ENCODE data around the gene LMAN2.
"Not testable (repeated sequence)": the region's sequence is repeated elsewhere in the genome, so short reads cannot be mapped to it uniquely, and the experiment has no call there.

LMAN2 gene

DNA sequence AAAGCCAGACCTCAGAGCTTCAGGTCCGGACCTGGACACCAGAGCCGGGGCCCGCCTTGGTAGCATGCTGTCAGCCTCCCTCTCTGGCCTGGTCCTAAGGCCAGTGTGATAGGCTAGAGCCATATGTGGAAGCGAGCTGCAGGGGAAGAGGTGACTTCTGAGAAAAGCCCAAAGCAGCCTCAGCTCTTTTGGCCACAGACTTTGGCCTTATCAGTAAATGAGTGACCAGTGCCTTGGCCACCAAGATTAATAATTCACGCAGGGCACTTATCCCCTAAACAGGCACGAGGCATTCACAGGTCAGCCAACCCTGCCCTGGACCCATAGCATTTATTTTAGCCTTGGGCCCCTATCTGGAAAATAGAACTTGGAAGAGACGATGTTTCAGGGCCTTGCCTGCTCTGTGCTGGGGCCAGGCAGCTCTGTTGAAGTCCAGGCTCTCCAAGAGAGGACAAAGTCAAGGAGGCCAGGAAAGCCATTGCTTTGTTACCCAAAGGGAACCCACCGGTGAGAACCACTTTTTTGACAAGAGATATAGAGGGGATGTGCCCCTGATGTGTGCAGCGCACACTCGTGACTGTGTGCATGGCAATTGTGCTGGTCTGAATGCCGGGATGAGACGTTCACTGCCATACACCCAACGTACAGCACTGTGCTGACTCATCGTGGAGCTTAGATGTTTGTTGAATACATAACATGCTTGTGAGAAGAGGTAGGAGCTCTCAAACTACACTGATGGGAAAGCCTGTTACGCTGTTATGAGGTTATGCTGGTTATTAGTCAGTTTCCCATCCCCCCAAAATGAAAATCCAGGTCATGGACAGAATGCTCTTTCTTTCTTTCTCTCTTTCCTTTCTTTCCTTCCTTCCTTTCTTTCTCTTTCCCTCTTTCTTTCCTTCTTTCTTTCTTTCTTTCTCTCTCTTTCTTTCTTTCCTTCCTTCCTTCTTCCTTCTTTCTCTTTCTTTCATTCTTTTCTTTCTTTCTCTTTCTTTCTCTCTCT, 27.7 kb upstream of the LMAN2 start:
- FAIRE-seq = no peak

DNA sequence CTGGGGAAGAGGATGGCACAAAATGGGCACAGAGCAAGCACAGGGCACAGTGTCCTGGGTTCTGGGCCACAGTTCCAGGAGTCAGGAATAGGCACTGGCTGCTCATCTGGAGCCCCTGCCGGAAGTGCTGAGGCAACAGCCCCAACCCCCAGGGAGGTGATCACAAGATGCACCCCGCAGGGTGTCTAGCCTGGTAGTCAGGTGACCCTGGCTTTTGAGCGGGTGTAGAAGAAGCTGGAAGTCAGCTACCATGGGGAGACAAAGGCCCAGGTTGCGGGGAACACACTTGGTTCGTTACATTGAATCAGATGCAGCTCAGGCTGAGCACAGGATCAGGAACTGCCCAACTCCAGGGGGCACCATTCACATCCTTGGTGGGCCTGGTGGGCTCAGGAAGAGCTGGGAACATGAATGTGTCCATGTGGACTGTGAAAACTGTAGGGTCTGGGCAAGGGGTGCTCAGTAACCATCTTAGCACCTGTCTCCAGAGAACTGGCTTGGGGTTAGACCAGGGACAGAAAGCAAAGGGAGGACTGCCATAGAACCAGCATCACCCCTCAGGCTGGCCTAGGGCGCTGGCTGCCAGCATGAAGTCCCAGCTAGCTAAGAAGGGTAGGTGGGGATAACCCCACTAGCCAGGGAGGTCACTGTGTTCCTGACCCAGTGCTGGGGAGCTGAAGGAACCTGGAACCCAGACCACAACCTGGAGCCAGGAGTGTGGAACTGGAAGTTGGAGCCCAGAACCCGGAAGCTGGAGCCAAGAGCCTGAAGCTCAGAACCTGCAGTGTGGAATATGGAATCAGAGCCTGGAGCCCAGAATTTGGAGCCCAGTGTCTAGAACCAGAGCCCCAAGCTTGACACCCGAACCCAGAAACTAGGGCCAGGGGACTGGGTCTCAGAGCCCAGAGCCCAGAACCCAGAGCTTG, 26.6 kb upstream of the LMAN2 start:
- no peak for FAIRE-seq

DNA sequence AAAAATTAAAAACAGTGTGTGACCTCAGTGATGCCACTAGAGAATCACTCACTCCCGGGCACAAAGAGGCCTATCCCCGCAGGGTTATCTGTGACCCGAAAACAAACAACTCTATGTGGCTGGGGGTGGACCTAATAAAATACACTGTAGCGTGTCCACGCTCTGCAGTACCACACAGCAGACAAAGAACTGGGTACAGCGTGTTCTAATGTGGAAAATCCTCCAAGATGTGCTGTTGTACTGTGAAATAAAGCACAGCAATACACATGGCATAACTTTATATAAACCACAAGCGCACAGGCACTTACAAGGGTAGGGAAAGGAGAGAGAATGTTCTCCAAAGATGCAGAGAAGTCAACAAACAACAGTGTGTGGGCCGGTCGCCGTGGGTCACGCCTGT, 24.6 kb upstream of the LMAN2 start:
- no peak for FAIRE-seq

DNA sequence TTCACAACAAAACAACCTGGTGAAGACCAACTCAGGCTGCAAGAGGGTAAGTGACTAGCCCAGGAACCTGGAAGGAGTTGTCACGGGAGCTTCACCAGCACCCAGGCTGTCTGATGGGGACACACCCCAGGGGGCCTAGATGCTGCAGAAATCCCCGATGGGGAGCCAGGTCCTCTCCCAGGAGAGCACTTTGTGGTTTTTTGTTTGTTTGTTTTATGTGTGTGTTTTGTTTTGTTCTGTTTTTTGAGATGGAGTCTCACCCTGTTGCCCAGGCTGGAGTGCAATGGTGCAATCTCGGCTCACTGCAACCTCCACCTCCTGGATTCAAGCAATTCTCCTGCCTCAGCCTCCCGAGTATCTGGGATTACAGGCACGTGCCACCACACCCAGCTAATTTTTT, 24.0 kb upstream of the LMAN2 start:
- not testable (repeated sequence) for FAIRE-seq

DNA sequence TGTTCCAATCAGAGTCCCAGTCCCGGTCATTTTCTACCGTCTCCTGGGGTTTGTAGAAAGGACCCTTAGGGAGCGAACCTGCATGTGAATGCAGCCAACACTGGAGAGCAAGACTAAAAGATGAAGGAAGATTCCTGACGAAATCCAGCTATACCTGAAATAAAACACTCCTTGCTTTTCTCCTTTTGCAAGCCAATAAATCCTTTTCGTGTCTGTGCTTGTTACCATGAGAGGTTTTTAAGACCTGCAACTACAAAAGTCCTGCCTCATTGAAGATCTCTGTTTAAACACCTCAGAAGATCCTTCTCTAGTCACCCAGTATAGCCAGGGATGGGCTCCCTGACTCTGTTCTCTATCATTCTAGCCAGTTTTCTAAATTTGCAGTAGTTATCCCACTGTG, 22.7 kb upstream of the LMAN2 start:
- no peak for FAIRE-seq

DNA sequence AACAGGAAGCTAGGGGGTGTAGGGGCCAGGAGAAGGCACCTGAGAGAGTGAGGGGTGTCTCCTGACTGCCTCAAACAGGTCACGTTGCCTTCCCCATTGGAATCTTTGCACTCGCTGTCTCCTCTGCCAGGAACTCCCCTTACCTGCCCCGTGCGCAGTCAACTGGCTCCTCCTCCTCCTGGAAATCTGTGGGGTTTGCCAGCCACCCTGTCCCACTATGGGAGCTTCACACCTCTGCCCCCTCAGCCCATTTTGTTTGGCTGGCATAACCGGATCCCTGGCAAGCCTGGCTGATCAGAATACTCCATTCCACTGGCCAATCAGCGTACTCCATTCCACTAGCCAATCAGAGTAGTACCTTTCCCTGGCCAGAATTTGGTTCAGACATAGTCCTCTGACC, 22.3 kb upstream of the LMAN2 start:
- FAIRE-seq = no peak

DNA sequence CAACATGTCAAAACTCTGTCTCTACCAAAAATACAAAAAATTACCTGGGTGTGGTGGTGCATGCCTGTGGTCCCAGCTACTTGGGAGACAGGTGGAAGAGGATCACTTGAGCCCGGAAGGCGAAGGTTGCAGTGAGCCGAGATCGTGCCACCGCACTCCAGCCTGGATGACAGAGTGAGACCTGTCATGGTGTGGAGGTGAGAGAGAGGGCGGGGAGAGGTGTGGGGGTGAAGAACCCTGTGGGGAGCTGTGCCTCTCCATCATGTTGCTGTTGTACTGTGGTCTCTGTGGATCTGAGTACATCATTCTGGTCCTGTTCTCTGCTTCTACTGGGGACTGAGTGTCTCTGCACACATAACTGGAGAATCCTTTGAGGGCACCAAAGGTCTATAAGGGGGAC, 21.4 kb upstream of the LMAN2 start:
- no peak for FAIRE-seq

DNA sequence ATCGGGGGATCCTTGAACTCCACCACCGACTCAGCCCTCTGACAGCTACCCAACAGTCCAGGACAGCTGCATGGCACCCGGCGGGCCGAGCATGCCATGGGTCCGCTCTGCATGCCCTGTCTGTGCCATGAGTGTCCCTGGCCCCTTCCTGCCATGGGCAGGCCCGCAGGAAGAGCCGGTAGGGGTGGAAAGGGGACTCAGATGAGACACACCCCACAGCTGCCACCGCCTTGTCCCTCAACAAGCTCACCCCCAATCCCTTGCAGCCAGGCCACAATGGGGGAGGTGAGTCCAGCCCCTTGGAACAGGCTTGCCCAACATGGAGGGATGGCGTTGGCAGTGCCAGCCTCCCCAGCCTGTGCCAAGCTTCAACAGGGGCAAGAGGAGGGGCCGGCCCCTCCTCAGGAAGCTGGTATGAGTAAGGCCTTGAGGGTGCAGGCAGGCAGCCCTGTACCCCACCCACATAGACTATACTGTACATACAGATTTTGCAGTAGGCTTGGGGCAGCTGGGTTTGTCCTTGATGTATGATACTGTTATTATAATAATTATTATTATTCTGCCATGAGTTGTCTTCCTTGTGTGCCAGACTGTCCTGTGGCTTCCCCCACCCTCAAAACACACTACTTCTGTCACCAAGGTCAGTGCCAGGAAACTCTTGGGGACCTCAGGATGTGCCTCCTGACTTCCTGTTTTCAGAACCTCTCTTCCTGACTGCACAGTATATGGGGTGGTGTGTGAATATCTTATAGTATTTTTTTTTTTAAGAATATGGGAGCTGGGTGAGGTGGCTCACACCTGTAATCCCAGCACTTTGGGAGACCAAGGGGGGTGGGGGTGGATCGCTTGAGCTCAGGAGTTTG, 20.8 kb upstream of the LMAN2 start:
- no peak for FAIRE-seq

DNA sequence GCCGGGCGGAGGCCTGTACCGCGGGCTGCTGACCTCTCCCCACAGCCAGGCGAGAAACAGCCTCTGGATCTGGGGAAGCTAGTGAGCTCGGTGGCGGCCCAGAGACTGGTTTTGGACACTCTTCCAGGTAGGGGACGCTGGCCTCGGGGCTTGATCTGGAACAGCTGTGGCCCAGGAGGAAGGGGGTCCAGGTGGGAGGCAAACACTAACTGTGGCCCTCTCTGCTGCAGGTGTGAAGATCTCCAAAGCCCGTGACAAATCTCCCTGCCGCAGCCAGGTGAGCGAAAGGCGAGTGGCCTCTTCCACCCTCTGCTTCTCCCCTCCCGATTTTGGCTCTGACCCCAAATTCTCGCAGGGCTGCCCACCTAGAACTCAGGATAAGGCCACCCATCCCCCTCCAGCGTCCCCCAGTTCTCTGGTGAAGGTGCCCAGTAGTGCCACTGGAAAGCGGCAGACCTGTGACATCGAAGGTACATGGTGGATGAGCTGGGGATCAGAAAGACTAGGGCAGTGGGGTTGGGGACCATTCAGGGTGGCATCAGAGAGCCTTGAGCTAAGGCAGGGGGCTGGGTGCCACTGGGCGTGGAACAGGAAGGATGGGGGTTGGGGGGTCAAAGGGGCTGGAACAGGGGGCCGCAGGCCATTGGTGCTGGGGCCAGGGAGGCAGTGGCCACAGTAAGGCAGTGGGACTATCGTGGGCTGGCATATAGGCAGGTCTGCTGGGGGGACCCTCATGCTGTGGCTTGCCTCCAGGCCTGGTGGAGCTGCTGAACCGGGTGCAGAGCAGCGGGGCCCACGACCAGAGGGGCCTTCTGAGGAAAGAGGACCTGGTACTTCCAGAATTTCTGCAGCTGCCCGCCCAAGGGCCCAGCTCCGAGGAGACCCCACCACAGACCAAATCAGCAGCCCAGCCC, 19.9 kb upstream of the LMAN2 start:
- FAIRE-seq = no peak

DNA sequence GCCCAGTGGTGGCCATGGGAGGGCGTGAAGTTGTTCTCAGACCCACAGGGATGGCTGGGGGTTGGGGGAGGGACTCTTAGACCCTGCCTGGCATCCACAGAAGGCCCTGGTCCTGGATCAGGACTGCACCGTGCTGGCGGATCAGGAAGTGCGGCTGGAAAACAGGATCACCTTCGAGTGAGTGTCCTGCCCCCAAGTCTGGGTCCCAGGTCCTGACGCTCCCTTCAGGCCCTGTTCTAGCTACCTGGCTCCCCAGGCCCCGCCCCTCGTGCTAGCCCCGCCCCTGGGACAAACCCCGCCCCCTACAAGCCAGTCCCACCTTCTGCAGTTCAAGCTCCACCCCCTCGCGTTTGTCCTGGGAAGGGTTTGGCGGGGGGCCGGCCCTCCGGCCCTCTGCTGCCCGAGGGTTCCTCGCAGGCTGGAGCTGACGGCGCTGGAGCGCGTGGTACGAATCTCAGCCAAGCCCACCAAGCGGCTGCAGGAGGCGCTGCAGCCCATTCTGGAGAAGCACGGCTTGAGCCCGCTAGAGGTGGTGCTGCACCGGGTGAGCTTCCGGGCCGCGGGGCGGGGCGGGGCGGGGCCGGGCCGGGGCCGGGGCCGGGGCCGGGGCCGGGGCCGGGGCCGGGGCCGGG, 19.1 kb upstream of the LMAN2 start:
- no peak for FAIRE-seq

DNA sequence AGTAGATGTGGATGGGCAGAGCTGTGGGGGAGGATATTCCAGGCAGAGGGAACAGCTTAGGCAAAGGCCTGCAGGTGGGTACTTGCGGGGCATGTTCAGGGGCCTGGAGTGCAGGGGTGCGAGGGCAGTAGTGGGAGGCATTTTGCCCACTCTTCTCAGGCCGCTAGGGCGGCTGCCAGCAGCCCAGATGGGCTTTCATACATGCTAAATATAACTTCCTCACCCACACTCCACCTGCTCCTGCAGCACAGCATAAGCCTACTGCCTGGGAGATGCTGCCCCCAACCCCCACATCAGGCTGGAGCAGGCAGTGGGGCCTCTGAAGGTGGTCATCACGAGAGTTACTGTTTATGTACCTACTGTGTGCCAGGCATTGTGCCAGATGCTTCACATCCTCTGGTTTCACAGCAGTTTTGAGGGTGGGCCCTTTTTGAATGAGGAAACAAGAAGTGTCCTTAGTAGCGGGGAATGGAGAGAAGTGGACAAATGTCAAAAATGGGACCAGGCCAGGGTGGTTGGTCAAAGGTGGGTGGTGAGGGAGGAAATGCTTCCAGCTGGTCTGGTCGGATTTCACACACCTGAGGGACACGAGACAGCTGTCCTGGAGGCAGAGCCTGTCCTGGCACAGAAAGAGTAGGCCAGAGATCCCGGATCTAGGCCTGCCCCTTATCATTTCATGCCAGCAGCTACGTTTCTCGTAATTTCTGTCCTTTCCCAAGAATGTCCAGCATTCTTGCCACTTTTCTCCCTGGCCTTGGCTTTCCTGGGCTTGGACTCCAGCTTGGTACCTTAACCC, 18.4 kb upstream of the LMAN2 start:
- FAIRE-seq = no peak

DNA sequence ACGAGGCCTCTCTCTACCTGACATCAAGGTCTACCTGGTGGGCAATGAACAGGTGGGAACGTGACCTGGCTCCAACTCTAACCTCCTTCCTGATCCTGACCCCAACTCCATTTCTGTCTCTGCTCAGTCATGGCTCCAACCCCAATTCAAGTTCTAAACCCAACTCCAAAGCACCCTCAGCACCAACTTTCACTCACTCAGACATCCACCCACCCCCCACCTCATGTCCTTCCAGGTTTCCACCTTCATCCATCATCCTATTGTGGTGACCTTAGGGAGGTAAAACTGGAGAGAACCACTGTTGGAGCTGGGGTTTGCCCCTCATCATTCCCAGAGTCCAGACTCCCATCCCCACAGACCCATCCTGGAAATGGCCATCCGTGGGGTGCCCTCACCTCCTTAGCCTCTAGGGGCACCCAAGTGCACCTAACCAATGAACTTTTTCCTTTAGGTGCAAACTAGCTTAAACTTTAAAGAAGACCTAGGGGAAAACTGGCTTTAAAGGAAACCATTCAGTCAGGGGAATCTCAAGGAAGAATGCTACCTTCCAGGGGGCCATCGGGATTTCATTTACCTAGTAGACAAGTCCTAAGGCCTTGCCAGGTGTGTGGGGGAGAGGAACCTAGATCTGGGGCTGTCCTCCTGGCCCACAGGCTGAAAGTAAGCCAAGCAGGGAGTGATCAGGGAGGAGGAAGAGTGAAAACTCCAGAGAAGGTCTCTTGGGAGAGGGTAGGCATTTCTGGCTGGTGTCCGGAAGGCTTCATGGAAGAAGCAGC, 17.6 kb upstream of the LMAN2 start:
- FAIRE-seq = no peak

DNA sequence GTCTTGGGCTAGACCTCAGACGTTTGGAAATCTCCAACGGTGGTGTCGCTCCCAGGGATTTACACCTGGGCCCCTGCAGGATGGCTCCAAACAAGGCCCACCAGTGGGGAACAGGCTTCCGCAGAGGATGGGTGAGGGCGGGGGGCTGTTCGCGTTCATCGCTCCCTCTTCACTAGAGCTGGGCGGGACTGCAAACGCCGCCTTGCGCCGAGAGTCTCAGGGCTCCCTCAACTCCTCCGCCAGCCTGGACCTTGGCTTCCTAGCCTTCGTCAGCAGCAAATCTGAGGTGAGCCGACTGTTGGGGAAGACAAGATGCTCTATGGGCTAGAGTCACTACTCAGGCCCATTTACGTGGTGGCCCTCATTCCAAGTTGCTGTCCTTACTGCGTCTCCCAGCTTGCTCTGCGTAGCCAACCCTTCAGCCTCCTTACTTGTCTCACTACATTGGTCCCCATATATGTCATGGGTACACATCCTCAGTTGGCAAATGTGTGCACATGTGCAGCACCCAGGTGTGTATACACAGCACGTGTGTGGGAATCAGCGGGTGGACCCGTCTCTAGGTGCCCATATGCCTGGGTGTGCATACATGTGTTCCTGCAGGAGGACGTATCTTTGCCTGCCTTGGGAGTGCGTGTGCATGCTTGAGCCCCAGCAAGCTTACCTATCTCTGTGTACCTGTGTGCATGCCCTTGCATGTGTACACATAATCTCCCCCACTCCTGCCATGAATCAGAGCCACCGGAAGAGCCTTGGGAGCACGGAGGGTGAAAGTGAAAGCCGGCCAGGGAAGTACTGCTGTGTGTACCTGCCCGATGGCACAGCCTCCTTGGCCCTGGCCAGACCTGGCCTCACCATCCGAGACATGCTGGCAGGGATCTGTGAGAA, 16.8 kb upstream of the LMAN2 start:
- FAIRE-seq = no peak

DNA sequence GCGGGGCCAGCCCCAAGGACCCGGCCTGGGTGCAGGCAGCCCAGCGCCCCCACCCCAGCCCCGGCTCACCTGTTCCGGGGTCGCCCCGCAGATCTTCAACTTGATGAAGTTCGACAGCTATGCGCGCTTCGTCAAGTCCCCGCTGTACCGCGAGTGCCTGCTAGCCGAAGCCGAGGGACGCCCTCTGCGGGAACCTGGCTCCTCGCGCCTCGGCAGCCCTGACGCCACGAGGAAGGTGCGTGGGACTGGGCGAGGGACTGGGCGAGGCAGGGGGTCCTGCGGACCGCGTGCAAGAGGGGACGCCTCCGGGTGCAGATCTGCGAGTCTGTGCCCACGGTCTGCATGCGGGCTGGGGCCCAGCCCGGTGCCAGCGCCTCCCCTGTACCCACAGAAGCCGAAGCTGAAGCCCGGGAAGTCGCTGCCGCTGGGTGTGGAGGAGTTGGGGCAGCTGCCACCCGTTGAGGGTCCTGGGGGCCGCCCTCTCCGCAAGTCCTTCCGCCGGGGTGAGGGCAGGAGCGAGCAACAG, 15.9 kb upstream of the LMAN2 start:
- no peak for FAIRE-seq

DNA sequence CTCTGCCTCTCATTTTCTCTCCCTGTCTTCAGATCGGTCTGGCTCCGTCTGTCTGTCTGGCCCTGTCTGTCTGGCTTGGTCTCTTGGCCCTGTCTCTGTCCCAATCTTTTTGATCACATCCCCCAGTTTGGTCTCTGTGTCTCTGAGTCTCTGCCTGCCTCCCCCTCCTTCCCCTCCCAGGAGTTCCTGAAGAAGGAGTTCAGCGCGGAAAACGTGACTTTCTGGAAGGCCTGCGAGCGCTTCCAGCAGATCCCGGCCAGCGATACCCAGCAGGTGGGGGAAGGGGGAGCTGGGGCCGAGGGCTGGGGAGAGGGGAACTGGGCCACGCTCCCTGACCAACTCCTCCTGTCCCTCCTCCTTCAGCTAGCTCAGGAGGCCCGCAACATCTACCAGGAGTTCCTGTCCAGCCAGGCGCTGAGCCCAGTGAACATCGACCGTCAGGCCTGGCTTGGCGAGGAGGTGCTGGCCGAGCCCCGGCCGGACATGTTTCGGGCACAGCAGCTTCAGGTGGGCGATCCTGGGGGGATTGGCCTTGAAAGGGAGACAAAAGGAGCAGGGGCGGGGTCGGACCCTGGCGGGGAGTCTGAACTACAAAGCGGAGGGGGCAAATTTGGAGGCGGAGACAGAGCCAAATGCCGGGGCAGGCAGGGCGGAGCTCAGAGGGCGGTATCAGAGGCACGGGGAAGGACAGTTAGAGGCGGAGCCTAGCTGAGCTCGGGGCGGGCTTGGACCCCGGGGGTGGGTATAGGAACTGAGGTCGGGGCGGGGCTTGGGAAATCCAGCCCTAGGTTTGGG, 15.3 kb upstream of the LMAN2 start:
- peak; percentile 55 for FAIRE-seq

DNA sequence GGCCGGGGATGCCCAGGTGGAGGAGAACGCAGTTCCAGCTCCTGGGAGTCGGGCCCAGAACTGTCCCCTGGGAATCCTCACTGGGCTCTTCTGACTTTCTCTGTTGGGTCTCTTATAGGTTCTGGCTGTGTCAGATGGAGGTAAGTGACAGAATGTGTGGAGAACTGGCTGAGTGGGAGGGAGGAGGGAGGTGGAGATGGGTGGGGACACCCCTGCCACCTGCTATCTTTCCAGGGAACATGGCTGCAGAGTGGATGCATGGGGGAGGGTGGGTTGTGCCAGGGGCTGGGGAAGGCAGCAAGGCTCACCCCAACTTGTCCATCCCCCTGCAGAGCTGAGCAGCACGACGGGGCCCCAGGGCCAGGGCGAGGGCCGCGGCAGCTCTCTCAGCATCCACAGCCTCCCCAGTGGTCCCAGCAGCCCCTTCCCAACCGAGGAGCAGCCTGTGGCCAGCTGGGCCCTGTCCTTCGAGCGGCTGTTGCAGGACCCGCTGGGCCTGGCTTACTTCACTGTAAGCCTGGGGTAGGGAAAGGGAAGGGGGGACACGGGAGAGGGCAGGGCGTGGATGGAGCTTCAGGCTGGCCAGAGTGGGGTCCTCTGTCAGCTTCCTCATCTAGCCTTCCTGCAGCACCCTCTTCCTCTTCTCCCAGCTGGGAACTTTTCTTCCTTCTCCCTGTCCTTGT, 14.5 kb upstream of the LMAN2 start:
- FAIRE-seq = no peak

Data from TTC549 (cell line).